NCI-H2107 (cell line): Measurements from ENCODE around the gene TREH.
"Not testable (repeated sequence)": the region's sequence is repeated elsewhere in the genome, so short reads cannot be mapped to it uniquely, and the experiment has no call there.

Source experiments
- DNase-seq: peaks from one replicate; lab custom pipeline; 2025; lab: John Stamatoyannopoulos, UW

Gene TREH

GRCh38 chr11:118679483-118679882 is at the start of gene TREH:
Gene TREH, minus strand, starts transcription at chr11:118679650. Its CDS starts 23 bp downstream, at chr11:118679627.
- no peak for DNase-seq

DNA sequence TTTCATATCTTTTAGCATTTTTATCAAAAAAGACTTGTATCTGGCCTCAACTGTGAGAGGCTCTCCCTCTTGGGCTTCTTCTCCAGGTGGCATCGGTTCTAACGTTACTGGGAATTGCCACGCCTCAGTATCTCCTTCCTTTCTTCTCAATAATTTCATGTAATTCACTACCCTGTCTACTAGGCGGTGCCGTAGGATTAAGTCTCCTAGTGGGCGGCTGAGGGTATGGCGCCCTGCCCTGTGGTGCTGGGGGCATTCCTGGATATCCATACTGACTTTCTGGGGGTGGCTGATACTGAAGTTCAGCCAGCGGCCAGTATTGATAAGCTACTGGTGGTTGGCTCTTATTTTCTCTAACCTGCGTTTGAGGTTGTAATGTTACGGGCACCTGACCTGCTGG is 48.7 kb upstream of the TREH start:
- not testable (repeated sequence) for DNase-seq

DNA sequence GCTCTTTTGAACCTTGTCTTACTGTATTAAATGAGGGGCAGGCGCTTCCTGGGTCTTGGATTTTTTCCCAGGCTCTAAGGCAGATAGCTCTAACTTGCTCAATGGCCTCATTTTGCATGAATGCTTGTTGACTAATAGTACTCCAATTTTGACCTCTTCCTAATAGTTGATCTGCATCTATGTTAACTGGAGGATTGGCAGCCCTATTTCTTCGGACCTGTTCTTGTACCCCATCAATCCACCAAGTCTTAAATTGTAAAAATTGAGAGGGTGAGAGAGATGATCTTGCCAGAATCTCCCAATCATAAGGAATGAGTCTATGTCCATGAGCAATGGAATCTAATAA is 48.2 kb upstream of the TREH start:
- not testable (repeated sequence) for DNase-seq

- DNase-seq = not testable (repeated sequence)
These were observed 47.7 kb upstream of the TREH start for GRCh38 chr11:118727001-118727720.

DNA sequence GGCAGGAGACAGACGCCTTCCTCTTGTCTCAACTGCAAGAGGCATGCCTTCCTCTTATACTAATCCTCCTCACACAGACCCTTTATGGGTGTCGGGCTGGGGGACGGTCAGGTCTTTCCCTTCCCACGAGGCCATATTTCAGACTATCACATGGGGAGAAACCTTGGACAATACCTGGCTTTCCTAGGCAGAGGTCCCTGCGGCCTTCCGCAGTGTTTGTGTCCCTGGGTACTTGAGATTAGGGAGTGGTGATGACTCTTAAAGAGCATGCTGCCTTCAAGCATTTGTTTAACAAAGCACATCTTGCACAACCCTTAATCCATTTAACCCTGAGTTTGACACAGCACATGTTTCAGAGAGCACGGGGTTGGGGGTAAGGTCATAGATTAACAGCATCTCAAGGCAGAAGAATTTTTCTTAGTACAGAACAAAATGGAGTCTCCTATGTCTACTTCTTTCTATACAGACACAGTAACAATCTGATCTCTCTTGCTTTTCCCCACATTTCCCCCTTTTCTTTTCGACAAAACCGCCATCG is 42.1 kb upstream of the TREH start:
- not testable (repeated sequence) for DNase-seq

GRCh38 chr11:118720740-118721139 is 41.3 kb upstream of the TREH start:
- not testable (repeated sequence) for DNase-seq

DNA sequence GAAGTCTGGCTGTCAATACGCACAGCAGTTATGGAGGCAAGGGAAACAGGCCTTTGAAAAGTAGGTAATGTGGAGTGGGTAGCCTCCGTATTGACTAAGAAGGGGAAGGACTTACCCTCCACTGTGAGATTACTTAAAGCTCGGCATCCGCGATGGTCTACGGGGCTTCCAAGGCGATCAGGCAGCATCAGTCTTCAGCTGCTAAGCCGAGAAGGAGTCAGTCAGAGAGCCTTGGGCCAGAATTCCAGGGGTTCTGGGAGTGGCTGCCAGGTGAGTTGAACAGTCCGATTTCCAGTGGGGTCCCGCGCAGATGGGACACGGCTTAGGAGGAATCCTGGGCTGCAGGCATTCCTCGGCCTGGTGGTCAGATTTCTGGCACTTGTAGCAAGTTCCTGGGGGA is 40.6 kb upstream of the TREH start:
- not testable (repeated sequence) for DNase-seq

GRCh38 chr11:118718562-118718961 is 39.1 kb upstream of the TREH start:
- not testable (repeated sequence) for DNase-seq

- DNase-seq = not testable (repeated sequence)
These were observed 38.3 kb upstream of the TREH start for GRCh38 chr11:118717733-118718132.

- not testable (repeated sequence) for DNase-seq
These were observed 37.8 kb upstream of the TREH start for GRCh38 chr11:118717221-118717620.

DNA sequence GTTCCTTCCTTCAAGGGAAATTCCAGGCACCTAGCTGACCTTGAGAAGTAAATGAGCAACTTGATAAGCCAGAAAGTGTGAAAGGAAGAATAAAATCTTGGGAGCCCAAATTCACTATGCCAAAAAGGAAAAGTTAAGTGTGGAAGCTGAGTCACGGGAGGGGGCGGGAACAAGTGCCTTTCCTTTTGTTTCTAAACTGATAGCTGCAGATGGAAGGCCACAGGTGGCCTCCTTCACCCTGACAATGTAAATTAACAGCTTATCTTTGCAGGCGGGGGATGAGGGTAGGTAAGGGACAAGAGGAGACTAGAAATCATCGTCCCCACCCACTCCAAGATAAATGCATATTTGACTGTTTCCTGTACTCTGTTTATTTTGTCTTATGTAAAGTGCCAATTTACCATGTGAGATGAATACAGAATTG is 36.4 kb upstream of the TREH start:
- no peak for DNase-seq

DNA sequence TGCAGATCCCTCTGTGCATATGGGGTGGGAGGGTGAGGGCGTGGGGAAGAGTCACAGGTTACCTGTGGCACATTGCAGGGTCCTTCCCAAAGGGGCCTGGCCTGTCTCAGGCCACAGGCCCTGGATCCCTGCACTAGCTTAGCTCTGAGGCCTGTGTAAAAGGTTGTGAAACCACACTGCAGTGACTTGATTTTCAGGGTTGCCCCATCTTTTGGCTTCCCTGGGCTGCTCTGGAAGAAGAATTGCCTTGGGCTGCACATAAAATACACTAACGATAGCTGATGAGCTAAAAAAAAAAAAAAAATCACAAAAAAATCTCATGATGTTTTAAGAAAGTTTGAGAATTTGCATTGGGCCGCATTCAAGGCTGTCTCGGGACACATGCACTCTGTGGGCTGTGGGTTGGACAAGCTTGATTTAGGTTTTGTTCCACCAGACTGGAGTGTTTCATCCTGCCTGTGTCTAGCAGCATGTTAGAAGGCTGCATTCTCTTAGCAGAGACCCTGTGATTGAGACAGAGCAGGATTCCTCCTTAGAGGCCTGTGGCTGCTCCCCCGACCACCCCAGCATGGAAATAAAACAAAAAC is 35.9 kb upstream of the TREH start:
- DNase-seq = no peak

DNA sequence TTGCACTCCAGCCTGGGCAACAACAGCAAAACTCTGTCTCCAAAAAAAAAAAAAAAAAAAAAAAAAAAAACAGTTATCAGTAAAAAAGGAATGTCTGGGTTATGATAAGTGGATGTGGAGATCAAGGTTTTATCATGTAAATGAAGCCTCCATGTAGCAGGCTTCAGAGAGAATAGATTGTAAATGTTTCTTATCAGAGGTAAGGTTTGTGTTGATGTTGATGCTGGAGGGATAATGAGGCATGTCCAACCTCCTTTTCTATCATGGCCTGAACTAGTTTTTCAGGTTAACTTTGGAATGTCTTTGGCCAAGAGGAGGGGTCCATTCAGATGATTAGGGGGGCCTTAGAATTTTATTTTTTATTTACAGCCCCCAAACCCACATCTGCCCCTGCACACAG is 35.4 kb upstream of the TREH start:
- DNase-seq = no peak

GRCh38 chr11:118714416-118714815 is 35.0 kb upstream of the TREH start:
- not testable (repeated sequence) for DNase-seq

GRCh38 chr11:118708296-118708695 is 28.8 kb upstream of the TREH start:
- no peak for DNase-seq

GRCh38 chr11:118706546-118706825 is 27.0 kb upstream of the TREH start:
- no peak for DNase-seq

GRCh38 chr11:118705791-118706545 is 26.5 kb upstream of the TREH start:
- no peak for DNase-seq

- no peak for DNase-seq
These were observed 25.8 kb upstream of the TREH start for GRCh38 chr11:118705111-118705741.

GRCh38 chr11:118703563-118704106 is 24.2 kb upstream of the TREH start:
- DNase-seq = no peak

DNA sequence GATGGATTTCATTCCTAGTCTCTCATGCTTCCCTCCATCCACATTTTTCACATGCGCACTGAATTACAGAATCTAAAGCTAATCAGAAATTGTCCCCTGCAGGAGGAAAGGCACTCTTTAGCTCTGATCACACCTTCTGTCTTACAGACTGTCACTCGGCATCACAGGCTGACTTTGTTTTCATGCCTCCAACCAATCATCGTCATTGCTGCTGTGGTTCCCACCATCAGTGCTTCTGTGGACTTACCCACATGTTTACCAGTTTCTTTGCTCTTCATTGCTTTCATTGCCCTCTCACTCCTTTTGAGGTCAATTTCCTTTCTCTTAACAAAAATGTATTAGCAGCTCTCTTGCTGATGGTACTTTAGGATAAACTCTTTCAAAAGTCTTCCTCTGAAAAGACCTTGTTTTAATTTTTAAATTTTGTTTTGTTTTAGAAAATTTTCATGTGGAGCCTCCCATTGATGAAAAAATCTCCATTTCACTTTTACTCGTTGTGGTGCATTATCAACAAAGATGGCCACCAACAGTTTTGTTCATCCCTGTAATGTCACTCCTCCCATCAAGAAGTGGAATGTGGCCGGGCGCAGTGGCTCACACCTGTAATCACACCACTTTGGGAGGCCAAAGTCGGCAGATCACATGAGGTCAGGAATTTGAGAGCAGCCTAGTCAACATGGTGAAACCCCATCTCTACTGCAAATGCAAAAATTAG is 20.2 kb upstream of the TREH start:
- DNase-seq = no peak

DNA sequence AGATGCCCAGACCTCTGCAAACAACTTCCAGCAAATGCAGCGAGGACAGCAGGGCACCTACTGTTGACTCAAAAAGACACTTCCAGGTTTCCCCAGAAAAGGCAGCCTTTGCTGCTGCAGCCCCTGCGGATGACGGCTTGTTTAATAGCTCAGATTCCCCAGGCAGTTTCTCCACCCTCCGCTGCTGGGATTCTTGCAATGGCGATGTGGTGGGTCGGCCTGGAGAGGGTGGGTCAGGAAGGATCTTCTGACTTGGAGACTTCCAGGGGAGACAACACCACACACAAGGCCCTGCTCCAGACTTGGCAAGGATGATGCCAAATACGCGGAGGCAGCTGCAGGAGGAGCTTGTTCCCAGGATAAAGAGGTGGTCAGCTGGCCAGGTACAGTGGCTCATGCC is 17.9 kb upstream of the TREH start:
- no peak for DNase-seq
